Nephron progenitor cell (in vitro differentiated cells): ENCODE data around the gene PITX3.

ENCODE experiments used
- DNase-seq: peaks from one replicate; pipeline ENCODE4 v3.0.0; 2021
- H3K27ac Mint-ChIP-seq: 2 replicates; pipeline ENCODE4 v1.8.0; 2021; ENCODE audit warnings: mild to moderate bottlenecking, moderate library complexity, mixed read lengths
- H3K27me3 Mint-ChIP-seq: 2 replicates; pipeline ENCODE4 v1.8.0; 2021; ENCODE audit warnings: mild to moderate bottlenecking, low read depth, mixed read lengths; ENCODE audit not compliant: poor library complexity
- H3K36me3 Mint-ChIP-seq: 2 replicates; pipeline ENCODE4 v1.8.0; 2021; ENCODE audit warnings: low read depth, mixed read lengths
- H3K4me1 Mint-ChIP-seq: 2 replicates; pipeline ENCODE4 v1.8.0; 2021; ENCODE audit warnings: mixed read lengths
- H3K4me3 Mint-ChIP-seq: 2 replicates; pipeline ENCODE4 v1.8.0; 2021; ENCODE audit warnings: mild to moderate bottlenecking, moderate library complexity, mixed read lengths
- H3K9me3 Mint-ChIP-seq: 2 replicates; pipeline ENCODE4 v1.8.0; 2021; ENCODE audit warnings: mild to moderate bottlenecking, moderate library complexity, mixed read lengths
- TF ChIP-seq, protein P1 (sequence below): fragments of 200-600 bp; sonication (generic); IDR thresholded peaks from 2 replicates; pipeline ENCODE4 v1.5.0; 2021; ENCODE audit warnings: antibody characterized with exemption

PITX3 gene

DNA sequence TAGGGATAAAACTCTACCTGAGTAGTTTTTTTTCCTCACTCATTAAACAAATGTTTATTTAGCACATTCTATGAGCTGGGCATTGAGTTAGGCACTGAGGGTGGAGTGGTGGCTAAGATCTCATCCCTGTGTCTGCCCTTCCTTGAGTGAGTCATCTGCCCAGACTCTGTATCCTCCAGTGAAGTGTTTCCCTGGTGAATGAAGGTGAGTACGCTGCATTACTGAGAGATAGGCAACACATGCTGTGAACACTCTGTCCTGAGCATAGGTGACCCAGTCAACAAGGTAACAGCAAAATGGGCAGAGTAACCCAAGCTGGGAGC, 5.8 kb downstream of the PITX3 start:
- TF ChIP-seq, protein P1, sequence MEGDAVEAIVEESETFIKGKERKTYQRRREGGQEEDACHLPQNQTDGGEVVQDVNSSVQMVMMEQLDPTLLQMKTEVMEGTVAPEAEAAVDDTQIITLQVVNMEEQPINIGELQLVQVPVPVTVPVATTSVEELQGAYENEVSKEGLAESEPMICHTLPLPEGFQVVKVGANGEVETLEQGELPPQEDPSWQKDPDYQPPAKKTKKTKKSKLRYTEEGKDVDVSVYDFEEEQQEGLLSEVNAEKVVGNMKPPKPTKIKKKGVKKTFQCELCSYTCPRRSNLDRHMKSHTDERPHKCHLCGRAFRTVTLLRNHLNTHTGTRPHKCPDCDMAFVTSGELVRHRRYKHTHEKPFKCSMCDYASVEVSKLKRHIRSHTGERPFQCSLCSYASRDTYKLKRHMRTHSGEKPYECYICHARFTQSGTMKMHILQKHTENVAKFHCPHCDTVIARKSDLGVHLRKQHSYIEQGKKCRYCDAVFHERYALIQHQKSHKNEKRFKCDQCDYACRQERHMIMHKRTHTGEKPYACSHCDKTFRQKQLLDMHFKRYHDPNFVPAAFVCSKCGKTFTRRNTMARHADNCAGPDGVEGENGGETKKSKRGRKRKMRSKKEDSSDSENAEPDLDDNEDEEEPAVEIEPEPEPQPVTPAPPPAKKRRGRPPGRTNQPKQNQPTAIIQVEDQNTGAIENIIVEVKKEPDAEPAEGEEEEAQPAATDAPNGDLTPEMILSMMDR: no peak
- no peaks in the 10 kb centered on the region for H3K9me3 Mint-ChIP-seq
- no peak overlapping the region for H3K27ac Mint-ChIP-seq
- H3K4me1 Mint-ChIP-seq: peaks cover 36% of the 10 kb centered on the region
- no peaks in the 10 kb centered on the region for H3K36me3 Mint-ChIP-seq
- peaks cover 96% of the 10 kb centered on the region for H3K27me3 Mint-ChIP-seq
- no peak for DNase-seq
- no peak overlapping the region for H3K4me3 Mint-ChIP-seq

DNA sequence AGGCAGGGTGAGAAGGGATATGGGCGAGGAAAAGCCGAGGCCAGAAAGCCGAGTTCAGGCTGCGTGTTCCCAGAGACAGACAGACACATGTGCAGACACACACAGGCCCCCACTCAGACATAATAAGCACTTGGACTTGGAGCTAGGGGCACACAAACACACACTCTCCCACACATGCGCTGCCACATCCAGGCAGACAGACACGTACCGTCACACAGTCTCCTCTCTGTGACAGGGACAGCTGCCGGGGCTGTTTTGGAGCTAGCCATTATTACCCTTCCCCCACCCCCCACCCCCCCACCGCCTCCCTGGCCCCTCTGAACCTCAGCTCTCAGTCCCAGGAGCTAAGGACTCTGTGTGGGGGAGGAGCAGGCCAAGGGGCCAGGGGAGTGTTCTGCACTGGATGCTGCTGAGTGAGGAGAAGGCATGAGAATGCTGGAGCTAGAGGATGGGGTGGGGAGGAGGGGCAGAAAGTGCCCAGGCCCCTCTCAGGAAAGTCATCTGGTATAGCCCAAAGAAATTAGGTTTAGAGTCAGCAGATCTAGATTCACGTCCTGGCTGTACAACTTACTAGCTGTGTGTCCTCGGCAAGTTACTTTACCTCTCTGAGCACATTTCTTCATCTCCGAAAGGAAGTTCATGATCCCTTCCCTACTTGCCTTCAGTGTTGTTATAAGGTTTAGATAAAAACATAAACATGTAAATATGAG, 6.3 kb downstream of the PITX3 start:
- no peak for DNase-seq
- Mint-ChIP-seq H3K27ac (no peak overlapping the region), H3K4me3 (no peak overlapping the region), H3K27me3 (peaks cover 96% of the 10 kb centered on the region), H3K4me1 (peaks cover 33% of the 10 kb centered on the region), H3K36me3 (no peaks in the 10 kb centered on the region), H3K9me3 (no peaks in the 10 kb centered on the region)
- TF ChIP-seq, protein P1: no peak

DNA sequence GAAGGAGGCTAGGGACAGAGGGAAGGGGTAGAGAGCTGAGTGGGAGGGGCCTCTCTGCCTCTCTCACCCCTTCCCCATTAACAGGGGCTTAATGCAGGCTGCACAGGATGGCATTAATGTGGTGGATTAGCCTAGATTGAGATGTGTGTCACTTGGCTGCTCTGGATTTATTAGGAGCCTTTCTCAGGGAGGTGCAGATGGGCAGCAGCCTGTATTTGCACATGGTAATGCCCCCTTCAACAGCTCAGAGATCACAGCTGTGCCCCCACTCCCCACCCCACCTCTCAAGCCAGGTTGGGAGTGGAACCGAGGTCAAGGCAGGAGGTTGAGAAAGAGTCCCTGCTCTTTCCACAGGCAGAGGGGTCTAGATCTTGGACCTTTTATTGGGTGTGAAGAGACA, 7.3 kb downstream of the PITX3 start:
- H3K4me1 Mint-ChIP-seq: peaks cover 36% of the 10 kb centered on the region
- H3K4me3 Mint-ChIP-seq: no peak overlapping the region
- TF ChIP-seq, protein P1: no peak
- no peaks in the 10 kb centered on the region for H3K36me3 Mint-ChIP-seq
- DNase-seq: no peak
- no peaks in the 10 kb centered on the region for H3K9me3 Mint-ChIP-seq
- H3K27me3 Mint-ChIP-seq: peaks cover 96% of the 10 kb centered on the region
- no peak overlapping the region for H3K27ac Mint-ChIP-seq

DNA sequence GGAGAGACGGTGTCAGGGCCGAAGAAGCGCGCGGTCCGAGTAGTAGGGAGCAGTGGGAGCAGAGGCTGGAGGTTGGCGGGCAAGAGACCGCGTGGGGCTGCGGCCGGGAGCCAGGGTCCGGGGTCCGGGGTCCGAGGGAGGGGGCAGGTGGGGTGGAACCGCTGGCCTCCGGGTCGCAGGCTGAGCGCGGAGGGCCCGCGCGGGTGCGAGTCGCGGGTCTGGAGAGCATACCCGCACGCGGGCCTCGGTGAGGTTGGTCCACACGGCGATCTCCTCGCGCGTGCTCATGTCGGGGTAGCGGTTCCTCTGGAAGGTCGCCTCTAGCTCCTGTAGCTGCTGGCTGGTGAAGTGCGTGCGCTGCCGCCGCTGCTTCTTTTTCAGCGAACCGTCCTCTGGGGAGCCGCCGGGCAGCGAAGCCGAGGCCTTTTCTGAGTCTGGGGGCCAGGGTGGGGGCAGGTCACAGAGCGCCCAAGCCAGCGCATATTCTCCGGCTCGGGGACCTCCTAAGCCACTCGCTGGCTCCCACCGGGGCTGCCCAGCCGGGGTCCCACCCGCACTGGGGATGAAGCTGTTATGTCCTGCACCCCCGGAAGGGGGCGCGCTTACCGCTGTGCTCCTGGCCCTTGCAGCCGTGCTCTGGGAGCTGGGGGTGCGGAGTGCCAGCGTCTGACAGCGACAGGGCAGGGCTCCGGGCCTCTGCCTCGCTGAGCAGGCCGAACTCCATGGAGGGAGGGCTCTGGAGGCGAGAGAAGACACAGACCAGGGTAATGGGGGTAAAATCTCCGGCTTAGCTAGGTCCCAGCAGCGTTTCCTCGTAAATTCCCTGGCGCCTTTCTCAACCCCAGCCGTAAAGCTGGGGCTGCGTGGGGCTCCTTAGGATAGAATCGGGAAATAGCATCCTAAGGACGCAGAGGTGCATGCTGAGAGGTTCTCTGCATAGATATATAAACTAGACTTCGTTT, 9.7 kb downstream of the PITX3 start:
- peak; percentile 60 for DNase-seq
- Mint-ChIP-seq H3K4me3 (peak overlapping the region; percentile 68), H3K27me3 (peaks cover 97% of the 10 kb centered on the region)

DNA sequence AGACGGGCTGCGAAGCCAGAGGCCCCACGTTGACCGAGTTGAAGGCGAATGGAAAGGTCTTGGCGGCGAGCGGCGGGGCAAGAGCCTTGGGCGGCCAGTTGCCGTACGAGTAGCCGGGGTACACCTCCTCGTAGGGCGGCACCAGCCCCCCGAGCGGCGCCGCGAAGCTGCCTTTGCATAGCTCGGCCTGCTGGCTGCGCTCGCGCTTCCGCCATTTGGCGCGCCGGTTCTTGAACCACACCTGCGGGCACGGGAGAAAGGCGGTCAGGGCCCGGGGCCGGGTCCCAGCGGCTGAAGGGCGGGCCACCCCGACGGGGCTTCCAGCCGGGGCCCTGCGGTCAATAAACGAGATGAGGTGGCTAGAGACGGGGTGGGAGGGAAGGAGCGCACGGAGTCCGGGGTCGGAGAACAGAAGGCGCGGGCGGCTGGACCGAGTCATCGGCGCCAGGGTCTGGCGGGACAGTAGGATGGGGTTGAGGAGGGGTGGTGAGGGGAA, 10.4 kb downstream of the PITX3 start:
- Mint-ChIP-seq H3K36me3 (no peaks in the 10 kb centered on the region), H3K4me1 (peaks cover 30% of the 10 kb centered on the region), H3K4me3 (peak overlapping the region; percentile 68), H3K27ac (no peak overlapping the region), H3K9me3 (no peaks in the 10 kb centered on the region), H3K27me3 (peaks cover 97% of the 10 kb centered on the region)
- DNase-seq: peak; percentile 55
- TF ChIP-seq, protein P1: no peak

More for the DNA sequence above, 9.7 kb downstream of the PITX3 start:
- TF ChIP-seq, protein P1: peak; percentile 72
- no peaks in the 10 kb centered on the region for H3K9me3 Mint-ChIP-seq
- H3K36me3 Mint-ChIP-seq: no peaks in the 10 kb centered on the region
- peaks cover 30% of the 10 kb centered on the region for H3K4me1 Mint-ChIP-seq
- H3K27ac Mint-ChIP-seq: no peak overlapping the region
